Progenitor cell of endocrine pancreas (in vitro differentiated cells): ENCODE data around the gene ATF7IP. TPM values are rescaled to one million over a fixed set of nuclear protein-coding genes. Genes with fewer than 3 reads are reported as not detected.

Source experiments
- DNase-seq: peaks from one replicate; pipeline ENCODE4 v3.0.0; 2021; ENCODE audit warnings: low spot score; ENCODE audit not compliant: unreplicated experiment
- H3K27ac Mint-ChIP-seq: 2 replicates; pipeline ENCODE4 v1.8.0; 2021; ENCODE audit warnings: mild to moderate bottlenecking, moderate library complexity, mixed read lengths
- H3K27me3 Mint-ChIP-seq: 2 replicates; pipeline ENCODE4 v1.8.0; 2021; ENCODE audit warnings: mixed read lengths
- H3K36me3 Mint-ChIP-seq: 2 replicates; pipeline ENCODE4 v1.8.0; 2022; ENCODE audit warnings: mixed read lengths; ENCODE audit not compliant: insufficient read depth
- H3K4me1 Mint-ChIP-seq: 2 replicates; pipeline ENCODE4 v1.8.0; 2021; ENCODE audit warnings: low read depth, mixed read lengths
- H3K4me3 Mint-ChIP-seq: 2 replicates; pipeline ENCODE4 v1.8.0; 2021; ENCODE audit warnings: low read depth, mild to moderate bottlenecking, moderate library complexity, mixed read lengths
- H3K9me3 Mint-ChIP-seq: 2 replicates; pipeline ENCODE4 v1.8.0; 2021; ENCODE audit warnings: low read depth, mixed read lengths
- total RNA-seq: library from RNA; stranded (reverse); gene quantifications from 2 replicates; pipeline ENCODE4 v1.2.1, GENCODE V29; 2021
- TF ChIP-seq, protein P1 (sequence below): fragments of 200-600 bp; sonication (generic); IDR thresholded peaks from one replicate; pipeline ENCODE4 v1.5.0; 2021; ENCODE audit warnings: antibody characterized with exemption, mild to moderate bottlenecking; ENCODE audit not compliant: unreplicated experiment

ATF7IP gene
- total RNA-seq, 1 donor from 2014 or later: 185 TPM

GRCh38 chr12:14367040-14367661 lies 1.7 kb downstream of the ATF7IP start:
- Mint-ChIP-seq H3K4me3 (peak overlapping the region; percentile 91), H3K4me1 (peaks cover 22% of the 10 kb centered on the region), H3K9me3 (peaks cover 10% of the 10 kb centered on the region), H3K36me3 (peaks cover 22% of the 10 kb centered on the region), H3K27ac (peak overlapping the region; percentile 99), H3K27me3 (no peaks in the 10 kb centered on the region)
- TF ChIP-seq, protein P1, sequence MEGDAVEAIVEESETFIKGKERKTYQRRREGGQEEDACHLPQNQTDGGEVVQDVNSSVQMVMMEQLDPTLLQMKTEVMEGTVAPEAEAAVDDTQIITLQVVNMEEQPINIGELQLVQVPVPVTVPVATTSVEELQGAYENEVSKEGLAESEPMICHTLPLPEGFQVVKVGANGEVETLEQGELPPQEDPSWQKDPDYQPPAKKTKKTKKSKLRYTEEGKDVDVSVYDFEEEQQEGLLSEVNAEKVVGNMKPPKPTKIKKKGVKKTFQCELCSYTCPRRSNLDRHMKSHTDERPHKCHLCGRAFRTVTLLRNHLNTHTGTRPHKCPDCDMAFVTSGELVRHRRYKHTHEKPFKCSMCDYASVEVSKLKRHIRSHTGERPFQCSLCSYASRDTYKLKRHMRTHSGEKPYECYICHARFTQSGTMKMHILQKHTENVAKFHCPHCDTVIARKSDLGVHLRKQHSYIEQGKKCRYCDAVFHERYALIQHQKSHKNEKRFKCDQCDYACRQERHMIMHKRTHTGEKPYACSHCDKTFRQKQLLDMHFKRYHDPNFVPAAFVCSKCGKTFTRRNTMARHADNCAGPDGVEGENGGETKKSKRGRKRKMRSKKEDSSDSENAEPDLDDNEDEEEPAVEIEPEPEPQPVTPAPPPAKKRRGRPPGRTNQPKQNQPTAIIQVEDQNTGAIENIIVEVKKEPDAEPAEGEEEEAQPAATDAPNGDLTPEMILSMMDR: no peak
- DNase-seq: no peak

DNA sequence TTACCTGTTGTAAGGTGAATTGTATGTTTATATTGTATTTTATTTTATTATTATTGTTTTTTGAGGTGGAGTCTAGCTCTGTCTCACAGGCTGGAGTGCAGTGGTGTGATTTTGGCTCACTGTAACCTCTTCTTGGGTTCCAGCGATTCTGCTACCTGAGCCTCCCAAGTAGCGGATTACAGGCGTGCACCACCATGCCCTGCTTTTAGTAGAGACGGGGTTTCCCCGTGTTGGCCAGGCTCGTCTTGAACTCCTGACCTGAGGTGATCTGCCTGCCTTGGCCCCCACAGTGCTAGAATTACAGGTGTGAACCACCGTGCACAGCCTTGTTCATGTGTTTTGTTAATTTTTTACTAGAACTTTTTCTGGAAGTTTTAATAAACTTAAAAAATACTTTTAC lies 3.8 kb downstream of the ATF7IP start:
- Mint-ChIP-seq H3K9me3 (peaks cover 11% of the 10 kb centered on the region), H3K27ac (no peak overlapping the region), H3K4me3 (no peak overlapping the region), H3K4me1 (peaks cover 23% of the 10 kb centered on the region), H3K27me3 (no peaks in the 10 kb centered on the region), H3K36me3 (peaks cover 22% of the 10 kb centered on the region)
- TF ChIP-seq, protein P1: no peak
- DNase-seq: no peak

DNA sequence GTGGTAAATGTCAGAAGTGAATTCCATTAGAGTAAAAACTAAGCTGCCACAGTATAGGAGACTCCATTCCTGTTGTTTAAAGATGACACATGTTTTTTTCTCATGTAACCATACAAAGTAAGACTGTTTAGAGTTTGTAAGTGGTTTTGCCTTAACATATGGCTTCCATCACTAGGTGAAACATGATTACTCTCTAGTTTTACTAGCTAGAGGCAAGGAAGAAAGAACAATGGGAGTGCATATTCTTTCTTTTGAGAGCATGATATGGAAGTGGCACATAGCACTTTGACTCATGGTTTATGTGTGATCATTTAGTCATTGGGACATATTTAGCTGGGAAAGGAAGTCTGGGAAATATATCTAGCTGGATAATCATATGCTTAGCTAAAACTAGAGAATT lies 7.7 kb downstream of the ATF7IP start:
- Mint-ChIP-seq H3K36me3 (peaks cover 40% of the 10 kb centered on the region), H3K27me3 (no peaks in the 10 kb centered on the region), H3K27ac (peak overlapping the region; percentile 5), H3K9me3 (peaks cover 10% of the 10 kb centered on the region), H3K4me1 (peaks cover 11% of the 10 kb centered on the region), H3K4me3 (no peak overlapping the region)
- TF ChIP-seq, protein P1: no peak
- DNase-seq: no peak

GRCh38 chr12:14379508-14379907 lies 14.0 kb downstream of the ATF7IP start:
- H3K9me3 Mint-ChIP-seq: peaks cover 33% of the 10 kb centered on the region
- no peak overlapping the region for H3K4me3 Mint-ChIP-seq
- DNase-seq: no peak
- H3K4me1 Mint-ChIP-seq: peaks cover 14% of the 10 kb centered on the region
- H3K27me3 Mint-ChIP-seq: no peaks in the 10 kb centered on the region
- TF ChIP-seq, protein P1: no peak
- no peak overlapping the region for H3K27ac Mint-ChIP-seq
- peaks cover 54% of the 10 kb centered on the region for H3K36me3 Mint-ChIP-seq

DNA sequence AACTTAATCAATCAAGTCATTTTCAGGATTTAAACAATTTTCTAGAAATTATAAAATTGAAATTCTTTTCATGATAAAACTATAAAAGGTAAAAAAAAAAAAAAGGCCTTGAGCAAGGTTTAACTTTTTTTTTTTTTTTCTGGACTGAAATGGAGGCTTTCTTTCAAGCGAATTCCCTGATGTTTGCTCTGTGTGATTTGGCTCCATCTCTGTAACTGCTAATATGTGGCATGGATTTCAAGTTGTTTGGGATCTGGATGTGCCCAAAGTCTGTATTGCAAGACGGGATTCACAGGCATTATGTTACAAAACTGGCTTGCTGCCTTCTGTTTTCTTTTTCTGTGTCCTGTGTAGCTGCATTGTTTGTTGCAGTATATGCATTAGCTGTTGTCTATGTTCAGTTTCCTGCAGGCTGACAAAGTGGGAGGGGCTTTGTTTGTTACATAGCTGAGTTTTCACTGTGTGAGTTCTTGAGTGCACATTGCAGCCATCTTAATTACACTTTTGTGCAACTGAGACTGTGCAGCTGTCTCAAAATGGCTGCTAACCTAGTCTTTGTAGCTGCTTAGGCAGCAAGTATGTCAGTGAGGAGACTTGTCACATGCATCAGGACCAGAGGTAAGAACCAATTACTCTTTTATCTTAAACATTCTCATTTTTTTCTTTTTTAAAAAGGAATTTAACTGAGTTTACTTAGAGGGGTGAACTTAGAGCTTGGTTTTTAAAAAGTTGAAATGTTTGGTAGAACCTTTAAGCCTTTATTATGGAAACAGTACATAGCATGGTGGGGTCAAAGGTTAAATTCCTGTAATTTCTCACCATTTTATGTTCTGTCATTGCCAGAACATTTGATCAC lies 19.5 kb downstream of the ATF7IP start:
- H3K27me3 Mint-ChIP-seq: no peaks in the 10 kb centered on the region
- peak overlapping the region; percentile 65 for H3K4me3 Mint-ChIP-seq
- TF ChIP-seq, protein P1: no peak
- H3K36me3 Mint-ChIP-seq: peaks cover 44% of the 10 kb centered on the region
- H3K9me3 Mint-ChIP-seq: peaks cover 26% of the 10 kb centered on the region
- peak overlapping the region; percentile 97 for H3K27ac Mint-ChIP-seq
- peaks cover 20% of the 10 kb centered on the region for H3K4me1 Mint-ChIP-seq
- peak; percentile 56 for DNase-seq
